GM20000 (cell line): ENCODE measurements around the gene KNSTRN.

Source experiments
- DNase-seq: peaks from one replicate; pipeline ENCODE4 v3.0.0; 2012; ENCODE audit warnings: low spot score
- CTCF ChIP-seq: IDR thresholded peaks from 2 replicates; pipeline ENCODE4 v1.5.1; 2012; ENCODE audit warnings: mild to moderate bottlenecking, control low read depth; ENCODE audit errors: extremely low read depth, missing control alignments

The KNSTRN gene

GRCh38 chr15:40346579-40347558, 35.7 kb upstream of the KNSTRN start:
- no peak for DNase-seq
- no peak for TF ChIP-seq CTCF

- no peak for TF ChIP-seq CTCF
Observed at GRCh38 chr15:40347559-40348473, 34.7 kb upstream of the KNSTRN start.

GRCh38 chr15:40348474-40348870, 34.0 kb upstream of the KNSTRN start:
- DNase-seq = no peak
- no peak for TF ChIP-seq CTCF

More at GRCh38 chr15:40347559-40348473, 34.7 kb upstream of the KNSTRN start:
- no peak for DNase-seq

- no peak for TF ChIP-seq CTCF
- no peak for DNase-seq
Observed at GRCh38 chr15:40349163-40349562, 33.4 kb upstream of the KNSTRN start.

DNA sequence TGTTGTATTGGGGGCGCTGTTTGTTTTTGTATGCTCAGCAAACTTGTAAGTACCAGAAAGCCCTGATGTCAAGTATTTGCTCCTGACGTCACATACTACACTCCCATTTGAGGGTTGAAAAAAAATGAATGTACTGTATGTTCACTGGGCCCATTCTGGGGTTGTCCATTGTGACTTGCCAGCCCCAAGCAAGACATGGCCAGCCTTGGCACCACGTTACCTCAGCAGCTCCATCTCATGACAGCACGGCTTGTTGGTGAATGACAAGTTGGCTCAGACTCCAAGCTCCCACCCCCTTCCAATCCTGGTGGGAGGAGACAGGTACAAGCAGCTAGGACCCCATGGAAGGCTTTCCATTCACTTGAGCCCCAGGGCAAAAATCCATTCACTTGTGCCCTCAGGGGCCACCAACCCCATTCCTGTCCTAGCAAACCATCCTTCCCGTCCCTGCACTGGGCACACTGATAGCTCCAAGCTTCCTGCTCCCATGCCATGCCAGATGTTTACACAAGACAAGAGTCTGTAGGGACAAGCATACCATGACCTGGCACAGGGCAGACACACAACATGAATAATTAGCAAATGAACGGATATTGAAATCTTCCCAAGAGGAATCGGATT, 30.1 kb upstream of the KNSTRN start:
- TF ChIP-seq CTCF = no peak
- no peak for DNase-seq

- TF ChIP-seq CTCF = no peak
- DNase-seq = no peak
Observed at GRCh38 chr15:40353697-40354096, 28.8 kb upstream of the KNSTRN start.
